ENCODE measurements around the gene RHOH. TPM values are rescaled to one million over a fixed set of nuclear protein-coding genes. Genes with fewer than 3 reads are reported as not detected.

The RHOH gene
- total RNA-seq, 1 donor from 2014 or later: 0.29 TPM

DNA sequence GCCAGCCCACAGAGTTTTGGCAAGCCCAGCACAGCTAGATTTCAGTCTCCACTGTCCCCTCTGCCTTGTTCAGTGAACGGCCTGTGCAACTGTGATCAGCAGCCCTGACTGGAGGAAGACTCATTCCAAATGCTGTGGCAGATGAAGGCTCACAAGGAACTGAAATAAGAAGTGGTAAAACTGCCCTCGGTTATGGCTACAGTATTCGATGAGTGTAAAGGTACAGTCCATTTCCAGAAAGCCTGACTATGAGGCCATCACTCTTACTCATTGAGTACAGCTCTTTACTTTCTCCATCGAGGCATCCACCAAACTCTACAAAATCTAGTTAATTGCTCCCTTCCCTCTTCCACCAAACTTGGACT, 69.1 kb downstream of the RHOH start:
- TF ChIP-seq, protein P1, sequence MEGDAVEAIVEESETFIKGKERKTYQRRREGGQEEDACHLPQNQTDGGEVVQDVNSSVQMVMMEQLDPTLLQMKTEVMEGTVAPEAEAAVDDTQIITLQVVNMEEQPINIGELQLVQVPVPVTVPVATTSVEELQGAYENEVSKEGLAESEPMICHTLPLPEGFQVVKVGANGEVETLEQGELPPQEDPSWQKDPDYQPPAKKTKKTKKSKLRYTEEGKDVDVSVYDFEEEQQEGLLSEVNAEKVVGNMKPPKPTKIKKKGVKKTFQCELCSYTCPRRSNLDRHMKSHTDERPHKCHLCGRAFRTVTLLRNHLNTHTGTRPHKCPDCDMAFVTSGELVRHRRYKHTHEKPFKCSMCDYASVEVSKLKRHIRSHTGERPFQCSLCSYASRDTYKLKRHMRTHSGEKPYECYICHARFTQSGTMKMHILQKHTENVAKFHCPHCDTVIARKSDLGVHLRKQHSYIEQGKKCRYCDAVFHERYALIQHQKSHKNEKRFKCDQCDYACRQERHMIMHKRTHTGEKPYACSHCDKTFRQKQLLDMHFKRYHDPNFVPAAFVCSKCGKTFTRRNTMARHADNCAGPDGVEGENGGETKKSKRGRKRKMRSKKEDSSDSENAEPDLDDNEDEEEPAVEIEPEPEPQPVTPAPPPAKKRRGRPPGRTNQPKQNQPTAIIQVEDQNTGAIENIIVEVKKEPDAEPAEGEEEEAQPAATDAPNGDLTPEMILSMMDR (IDR thresholded peaks at IDR 0.05; ENCODE audit: unreplicated experiment): no peak
- Mint-ChIP-seq H3K27ac (peak overlapping the region; percentile 31), H3K9me3 (peaks cover 13% of the 10 kb centered on the region), H3K27me3 (ENCODE audit: low read depth) (no peaks in the 10 kb centered on the region), H3K4me3 (no peak overlapping the region), H3K4me1 (peaks cover 36% of the 10 kb centered on the region), H3K36me3 (no peaks in the 10 kb centered on the region)
- no peak for DNase-seq (ENCODE audit: low spot score in 2 of 2, unreplicated experiment in 2 of 2)

DNA sequence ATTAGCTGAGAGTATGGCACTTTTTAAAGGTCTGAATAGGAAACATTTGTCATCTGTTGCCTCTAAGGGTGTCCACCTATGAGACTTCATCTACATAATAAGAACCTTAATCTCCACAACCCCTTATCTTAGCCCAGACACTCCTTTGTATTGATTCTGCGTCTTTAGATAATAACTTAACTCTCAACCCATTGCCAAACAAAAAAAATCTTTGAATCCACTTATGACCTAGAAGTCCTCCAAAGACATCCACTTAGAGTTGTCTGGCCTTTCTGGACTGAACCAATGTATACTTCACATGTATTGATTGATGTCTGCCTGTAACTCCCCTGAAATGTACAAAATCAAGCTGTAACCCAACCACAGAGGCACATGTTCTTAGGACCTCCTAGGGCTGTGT, 72.3 kb downstream of the RHOH start:
- no peak for DNase-seq (ENCODE audit: low spot score in 2 of 2, unreplicated experiment in 2 of 2)
- H3K4me1 Mint-ChIP-seq: peaks cover 38% of the 10 kb centered on the region
- H3K9me3 Mint-ChIP-seq: peaks cover 3% of the 10 kb centered on the region
- peak overlapping the region; percentile 0 for H3K27ac Mint-ChIP-seq
- H3K36me3 Mint-ChIP-seq: no peaks in the 10 kb centered on the region
- H3K27me3 Mint-ChIP-seq (ENCODE audit: low read depth): no peaks in the 10 kb centered on the region
- H3K4me3 Mint-ChIP-seq: no peak overlapping the region
- TF ChIP-seq, protein P1 (IDR thresholded peaks at IDR 0.05; ENCODE audit: unreplicated experiment): no peak

DNA sequence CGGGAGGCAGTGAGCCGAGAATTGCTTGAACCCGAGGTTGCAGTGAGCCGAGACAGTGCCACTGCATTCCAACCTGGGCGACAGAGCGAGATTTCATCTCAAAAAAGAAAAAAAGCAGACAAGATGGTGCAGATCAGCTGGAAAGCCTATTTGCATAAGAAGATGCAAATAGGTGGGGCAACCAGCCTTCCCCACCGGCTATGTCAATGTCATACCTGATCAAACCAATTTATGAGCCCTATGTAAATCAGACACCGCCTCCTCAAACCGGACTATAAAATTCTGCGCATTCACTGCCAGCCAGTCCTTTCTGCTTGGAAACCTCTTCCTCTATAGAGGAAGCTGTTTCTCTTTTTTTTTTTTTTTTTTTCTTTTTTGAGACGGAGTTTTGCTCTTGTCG, 73.8 kb downstream of the RHOH start:
- TF ChIP-seq, protein P1 (IDR thresholded peaks at IDR 0.05; ENCODE audit: unreplicated experiment): no peak
- no peaks in the 10 kb centered on the region for H3K27me3 Mint-ChIP-seq (ENCODE audit: low read depth)
- H3K9me3 Mint-ChIP-seq: peaks cover 3% of the 10 kb centered on the region
- peaks cover 24% of the 10 kb centered on the region for H3K4me1 Mint-ChIP-seq
- no peaks in the 10 kb centered on the region for H3K36me3 Mint-ChIP-seq
- no peak overlapping the region for H3K4me3 Mint-ChIP-seq
- no peak for DNase-seq (ENCODE audit: low spot score in 2 of 2, unreplicated experiment in 2 of 2)
- no peak overlapping the region for H3K27ac Mint-ChIP-seq

DNA sequence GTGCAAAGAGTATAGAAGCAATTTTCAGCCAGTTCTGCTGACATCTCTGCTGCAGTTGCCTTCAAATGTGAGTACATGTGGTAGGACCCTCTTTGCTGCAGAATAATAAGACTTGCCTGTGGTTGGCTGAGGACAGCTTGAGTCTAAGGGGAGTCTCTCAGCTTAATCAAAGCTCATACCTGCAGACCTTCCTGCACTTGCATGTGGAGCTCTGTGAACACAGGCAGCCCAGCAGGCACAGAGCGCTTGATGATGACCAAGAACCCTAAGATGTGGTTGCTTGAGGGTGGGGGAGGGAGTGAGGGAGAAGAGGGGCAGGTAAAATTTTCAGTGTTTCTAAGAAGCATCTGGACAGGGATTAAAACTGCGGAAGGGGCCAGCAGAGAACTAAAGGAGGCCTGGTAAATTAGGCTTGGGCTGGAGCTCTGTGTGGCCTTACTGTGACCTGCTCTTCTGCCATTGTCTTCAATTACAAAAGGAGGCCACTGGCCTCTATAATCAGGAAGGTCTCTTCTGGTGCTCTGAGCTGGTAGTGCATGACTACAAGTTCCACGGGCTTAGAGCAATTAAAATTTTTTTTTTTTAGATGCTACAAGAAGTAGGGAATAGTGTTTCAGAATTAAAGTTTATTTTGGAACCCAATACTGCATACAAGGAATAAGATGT, 78.4 kb downstream of the RHOH start:
- no peak overlapping the region for H3K4me3 Mint-ChIP-seq
- H3K36me3 Mint-ChIP-seq: no peaks in the 10 kb centered on the region
- no peak for DNase-seq (ENCODE audit: low spot score in 2 of 2, unreplicated experiment in 2 of 2)
- no peak overlapping the region for H3K27ac Mint-ChIP-seq
- H3K27me3 Mint-ChIP-seq (ENCODE audit: low read depth): no peaks in the 10 kb centered on the region
- TF ChIP-seq, protein P1 (IDR thresholded peaks at IDR 0.05; ENCODE audit: unreplicated experiment): no peak
- no peaks in the 10 kb centered on the region for H3K9me3 Mint-ChIP-seq
- H3K4me1 Mint-ChIP-seq: peaks cover 2% of the 10 kb centered on the region

DNA sequence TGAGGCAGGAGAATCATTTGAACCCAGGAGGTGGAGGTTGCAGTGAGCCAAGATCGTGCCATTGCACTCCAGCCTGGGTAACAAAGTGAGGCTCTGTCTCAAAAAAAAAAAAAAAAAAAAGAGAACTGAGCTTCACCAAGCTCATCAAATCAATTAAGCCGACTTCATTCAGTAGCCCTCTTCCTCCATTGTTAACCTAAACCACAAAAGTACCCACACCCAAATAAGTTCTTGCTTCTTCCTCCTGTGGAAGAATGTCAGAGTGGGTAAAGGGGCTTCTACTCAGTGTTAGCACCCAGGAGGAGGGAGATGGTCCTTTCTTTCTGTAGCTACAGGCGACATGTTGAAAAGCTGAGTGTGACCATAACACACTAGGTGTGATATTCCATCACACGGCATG, 79.7 kb downstream of the RHOH start:
- Mint-ChIP-seq H3K9me3 (peaks cover 2% of the 10 kb centered on the region), H3K36me3 (no peaks in the 10 kb centered on the region), H3K4me1 (peaks cover 2% of the 10 kb centered on the region), H3K27ac (no peak overlapping the region), H3K27me3 (ENCODE audit: low read depth) (no peaks in the 10 kb centered on the region), H3K4me3 (no peak overlapping the region)
- TF ChIP-seq, protein P1 (IDR thresholded peaks at IDR 0.05; ENCODE audit: unreplicated experiment): no peak
- no peak for DNase-seq (ENCODE audit: low spot score in 2 of 2, unreplicated experiment in 2 of 2)

DNA sequence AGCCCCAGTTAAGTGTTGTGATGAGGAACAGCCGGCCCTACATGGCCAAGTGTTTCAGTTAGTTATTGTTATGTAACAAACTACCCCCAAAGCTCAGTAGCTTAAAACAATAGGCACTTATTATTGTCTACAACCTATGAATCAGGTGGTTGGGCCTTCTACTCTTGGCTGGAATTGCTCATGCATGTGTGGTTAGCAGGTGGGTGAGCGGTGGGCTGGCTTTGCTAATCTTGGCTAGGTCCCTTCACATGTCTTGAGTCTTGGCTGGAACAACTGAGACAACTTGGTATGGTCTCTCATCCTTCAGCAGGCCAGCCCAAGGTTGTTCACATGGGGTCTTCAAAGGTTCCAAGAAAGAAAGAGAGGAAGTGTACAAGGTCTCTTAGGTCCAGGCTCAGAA, 83.8 kb downstream of the RHOH start:
- Mint-ChIP-seq H3K4me3 (no peak overlapping the region), H3K9me3 (peaks cover 10% of the 10 kb centered on the region), H3K4me1 (peaks cover 4% of the 10 kb centered on the region), H3K36me3 (no peaks in the 10 kb centered on the region), H3K27me3 (ENCODE audit: low read depth) (no peaks in the 10 kb centered on the region), H3K27ac (no peak overlapping the region)
- TF ChIP-seq, protein P1 (IDR thresholded peaks at IDR 0.05; ENCODE audit: unreplicated experiment): no peak
- DNase-seq (ENCODE audit: low spot score in 2 of 2, unreplicated experiment in 2 of 2): no peak
